Measurements from ENCODE around the gene TDRKH.
"Not testable (repeated sequence)": the region's sequence is repeated elsewhere in the genome, so short reads cannot be mapped to it uniquely, and the experiment has no call there.

The TDRKH gene

GRCh38 chr1:151801310-151801820 is 11.1 kb upstream of the TDRKH start:
- no peak for DNase-seq

- no peak for DNase-seq
Measured at GRCh38 chr1:151800830-151801229, 10.5 kb upstream of the TDRKH start.

- DNase-seq, result peak; percentile 84
Measured at GRCh38 chr1:151799179-151800022, 9.1 kb upstream of the TDRKH start.

- DNase-seq, result no peak
Measured at GRCh38 chr1:151798571-151798970, 8.3 kb upstream of the TDRKH start.

- peak; percentile 3 for DNase-seq
Measured at GRCh38 chr1:151790940-151791651, 796 bp upstream of the TDRKH start.

GRCh38 chr1:151787689-151788088 is 2.6 kb downstream of the TDRKH start:
- no peak for DNase-seq

- no peak for DNase-seq
Measured at GRCh38 chr1:151783796-151784195, 6.5 kb downstream of the TDRKH start.

GRCh38 chr1:151782741-151783140 is 7.6 kb downstream of the TDRKH start:
- no peak for DNase-seq

GRCh38 chr1:151782026-151782425 is 8.3 kb downstream of the TDRKH start:
- DNase-seq, result not testable (repeated sequence)

- DNase-seq, result not testable (repeated sequence)
Measured at GRCh38 chr1:151780736-151781135, 9.6 kb downstream of the TDRKH start.

GRCh38 chr1:151779852-151780251 is 10.4 kb downstream of the TDRKH start:
- no peak for DNase-seq

GRCh38 chr1:151777317-151777716 is 13.0 kb downstream of the TDRKH start:
- DNase-seq, result no peak

- DNase-seq, result no peak
Measured at GRCh38 chr1:151776665-151777062, 13.6 kb downstream of the TDRKH start.

- DNase-seq, result no peak
Measured at GRCh38 chr1:151775894-151776664, 14.2 kb downstream of the TDRKH start.

GRCh38 chr1:151774256-151774922 is 15.9 kb downstream of the TDRKH start:
- no peak for DNase-seq

- no peak for DNase-seq
Measured at GRCh38 chr1:151773702-151774101, 16.6 kb downstream of the TDRKH start.

- DNase-seq, result not testable (repeated sequence)
Measured at GRCh38 chr1:151769270-151769669, 21.0 kb downstream of the TDRKH start.

GRCh38 chr1:151768351-151769066 is 21.8 kb downstream of the TDRKH start:
- not testable (repeated sequence) for DNase-seq

- DNase-seq, result peak; percentile 29
Measured at GRCh38 chr1:151763990-151764389, 26.3 kb downstream of the TDRKH start.

- peak; percentile 81 for DNase-seq
Measured at GRCh38 chr1:151762941-151763921, 27.1 kb downstream of the TDRKH start, which contains the start of gene MRPL9. Gene MRPL9 (minus strand): TSS chr1:151763496. CDS start chr1:151763479, 17 bp downstream.
